ENCODE results near the gene RHOU. TPM values are rescaled to one million over a fixed set of nuclear protein-coding genes. Genes with fewer than 3 reads are reported as not detected.

Gene RHOU
- polyA plus RNA-seq, 2 of the 4 experiments (the other 2 are of a cell fraction), result 11.5 to 14.7 TPM

DNA sequence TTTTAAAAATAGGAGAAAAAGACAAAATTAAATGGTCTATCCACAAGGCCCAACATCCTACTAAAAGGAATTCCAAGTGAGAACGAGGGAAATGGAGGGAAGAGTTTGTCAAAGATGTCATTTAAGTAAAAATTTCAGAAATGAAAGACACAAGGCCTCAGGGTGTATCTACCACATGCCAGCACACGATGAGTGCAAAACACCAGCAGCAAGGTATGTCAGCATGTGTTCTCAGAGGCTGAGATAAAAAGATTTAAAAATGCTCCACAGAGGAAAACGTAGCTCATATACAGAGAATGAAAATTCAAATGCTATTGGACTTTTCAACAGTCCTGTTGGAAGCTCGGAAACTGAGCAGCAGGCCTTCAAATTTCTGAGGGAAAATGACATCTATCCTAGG, 42.0 kb downstream of the RHOU start:
- no peak for FAIRE-seq

DNA sequence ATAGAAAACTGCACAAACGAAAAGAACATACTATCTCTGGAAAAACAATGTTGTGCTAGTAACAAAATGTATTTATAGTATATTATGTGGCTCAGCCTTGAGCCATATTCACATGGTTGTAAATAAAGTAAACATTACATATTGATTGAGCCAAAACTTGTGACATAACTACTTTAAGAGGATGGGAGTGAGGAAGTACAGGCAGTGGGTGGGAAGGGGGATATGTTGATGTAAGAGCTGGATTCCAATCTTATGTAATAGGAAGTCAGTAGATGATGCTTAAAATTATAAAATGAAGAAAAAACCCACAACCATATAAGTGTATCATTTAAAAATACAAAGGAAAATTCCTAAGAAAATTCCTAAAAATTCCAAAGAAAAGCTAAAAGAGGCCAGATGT, 42.7 kb downstream of the RHOU start:
- WGBS (ENCODE audit: missing lambda C conversion rate), result 63% methylated on average over 1 of the region's 1 CpG
- FAIRE-seq (no peak), DNase-seq (ENCODE audit: low read depth in 1 of 2, low spot score in 1 of 2) (no peak), ATAC-seq (no peak)
- H3K4me2 ChIP-seq, result no peak overlapping the region
- H3K4me3 ChIP-seq, result no peak overlapping the region
- peaks cover 10% of the 10 kb centered on the region for H3K4me1 ChIP-seq
- no peak overlapping the region for H3K27ac ChIP-seq
- ChIA-PET CTCF (interaction anchor here (0.9 to 1.1 kb wide), 2 partner anchors 20 to 44 kb away, joined by 3 read pairs; no protein-coding TSS in a partner anchor), POLR2A (no interaction called here)
- TF ChIP-seq EP300 (IDR thresholded peaks at IDR 0.05), result no peak
- TF ChIP-seq ZSCAN20 (CRISPR knock-in tag; IDR thresholded peaks at IDR 0.05), result no peak
- H3K9me3 ChIP-seq, result no peaks in the 10 kb centered on the region

More for the DNA sequence above, 42.0 kb downstream of the RHOU start:
- Histone ChIP-seq H3K4me1 (peaks cover 4% of the 10 kb centered on the region; the same call in 2 of the 3 replicates), H3K9me3 (no peaks in the 10 kb centered on the region), H3K27ac (no peak overlapping the region), H3K4me3 (no peak overlapping the region), H3K4me2 (no peak overlapping the region)
- ATAC-seq (no peak), DNase-seq (ENCODE audit: low read depth in 1 of 2, low spot score in 1 of 2) (no peak)
- TF ChIP-seq RNF2 (IDR thresholded peaks at IDR 0.05; ENCODE audit: borderline replicate concordance, low read depth) (no peak), FOXS1 (CRISPR knock-in tag; IDR thresholded peaks at IDR 0.05) (no peak), MYC (IDR thresholded peaks at IDR 0.05; ENCODE audit: borderline replicate concordance, low read length) (no peak), KDM1A (IDR thresholded peaks at IDR 0.05; ENCODE audit: low read depth) (no peak), CEBPB (IDR thresholded peaks at IDR 0.05) (no peak), MAFK (IDR thresholded peaks at IDR 0.05; ENCODE audit: partially characterized antibody) (no peak), ZSCAN20 (CRISPR knock-in tag; IDR thresholded peaks at IDR 0.05) (no peak)
- TF ChIP-seq, protein P1, sequence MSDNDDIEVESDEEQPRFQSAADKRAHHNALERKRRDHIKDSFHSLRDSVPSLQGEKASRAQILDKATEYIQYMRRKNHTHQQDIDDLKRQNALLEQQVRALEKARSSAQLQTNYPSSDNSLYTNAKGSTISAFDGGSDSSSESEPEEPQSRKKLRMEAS (IDR thresholded peaks at IDR 0.05), result no peak
- TF ChIP-seq, protein P2, sequence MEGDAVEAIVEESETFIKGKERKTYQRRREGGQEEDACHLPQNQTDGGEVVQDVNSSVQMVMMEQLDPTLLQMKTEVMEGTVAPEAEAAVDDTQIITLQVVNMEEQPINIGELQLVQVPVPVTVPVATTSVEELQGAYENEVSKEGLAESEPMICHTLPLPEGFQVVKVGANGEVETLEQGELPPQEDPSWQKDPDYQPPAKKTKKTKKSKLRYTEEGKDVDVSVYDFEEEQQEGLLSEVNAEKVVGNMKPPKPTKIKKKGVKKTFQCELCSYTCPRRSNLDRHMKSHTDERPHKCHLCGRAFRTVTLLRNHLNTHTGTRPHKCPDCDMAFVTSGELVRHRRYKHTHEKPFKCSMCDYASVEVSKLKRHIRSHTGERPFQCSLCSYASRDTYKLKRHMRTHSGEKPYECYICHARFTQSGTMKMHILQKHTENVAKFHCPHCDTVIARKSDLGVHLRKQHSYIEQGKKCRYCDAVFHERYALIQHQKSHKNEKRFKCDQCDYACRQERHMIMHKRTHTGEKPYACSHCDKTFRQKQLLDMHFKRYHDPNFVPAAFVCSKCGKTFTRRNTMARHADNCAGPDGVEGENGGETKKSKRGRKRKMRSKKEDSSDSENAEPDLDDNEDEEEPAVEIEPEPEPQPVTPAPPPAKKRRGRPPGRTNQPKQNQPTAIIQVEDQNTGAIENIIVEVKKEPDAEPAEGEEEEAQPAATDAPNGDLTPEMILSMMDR (IDR thresholded peaks at IDR 0.05), result no peak
- TF ChIP-seq, protein P3, sequence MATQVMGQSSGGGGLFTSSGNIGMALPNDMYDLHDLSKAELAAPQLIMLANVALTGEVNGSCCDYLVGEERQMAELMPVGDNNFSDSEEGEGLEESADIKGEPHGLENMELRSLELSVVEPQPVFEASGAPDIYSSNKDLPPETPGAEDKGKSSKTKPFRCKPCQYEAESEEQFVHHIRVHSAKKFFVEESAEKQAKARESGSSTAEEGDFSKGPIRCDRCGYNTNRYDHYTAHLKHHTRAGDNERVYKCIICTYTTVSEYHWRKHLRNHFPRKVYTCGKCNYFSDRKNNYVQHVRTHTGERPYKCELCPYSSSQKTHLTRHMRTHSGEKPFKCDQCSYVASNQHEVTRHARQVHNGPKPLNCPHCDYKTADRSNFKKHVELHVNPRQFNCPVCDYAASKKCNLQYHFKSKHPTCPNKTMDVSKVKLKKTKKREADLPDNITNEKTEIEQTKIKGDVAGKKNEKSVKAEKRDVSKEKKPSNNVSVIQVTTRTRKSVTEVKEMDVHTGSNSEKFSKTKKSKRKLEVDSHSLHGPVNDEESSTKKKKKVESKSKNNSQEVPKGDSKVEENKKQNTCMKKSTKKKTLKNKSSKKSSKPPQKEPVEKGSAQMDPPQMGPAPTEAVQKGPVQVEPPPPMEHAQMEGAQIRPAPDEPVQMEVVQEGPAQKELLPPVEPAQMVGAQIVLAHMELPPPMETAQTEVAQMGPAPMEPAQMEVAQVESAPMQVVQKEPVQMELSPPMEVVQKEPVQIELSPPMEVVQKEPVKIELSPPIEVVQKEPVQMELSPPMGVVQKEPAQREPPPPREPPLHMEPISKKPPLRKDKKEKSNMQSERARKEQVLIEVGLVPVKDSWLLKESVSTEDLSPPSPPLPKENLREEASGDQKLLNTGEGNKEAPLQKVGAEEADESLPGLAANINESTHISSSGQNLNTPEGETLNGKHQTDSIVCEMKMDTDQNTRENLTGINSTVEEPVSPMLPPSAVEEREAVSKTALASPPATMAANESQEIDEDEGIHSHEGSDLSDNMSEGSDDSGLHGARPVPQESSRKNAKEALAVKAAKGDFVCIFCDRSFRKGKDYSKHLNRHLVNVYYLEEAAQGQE (IDR thresholded peaks at IDR 0.05), result no peak
- TF ChIP-seq, protein P4, sequence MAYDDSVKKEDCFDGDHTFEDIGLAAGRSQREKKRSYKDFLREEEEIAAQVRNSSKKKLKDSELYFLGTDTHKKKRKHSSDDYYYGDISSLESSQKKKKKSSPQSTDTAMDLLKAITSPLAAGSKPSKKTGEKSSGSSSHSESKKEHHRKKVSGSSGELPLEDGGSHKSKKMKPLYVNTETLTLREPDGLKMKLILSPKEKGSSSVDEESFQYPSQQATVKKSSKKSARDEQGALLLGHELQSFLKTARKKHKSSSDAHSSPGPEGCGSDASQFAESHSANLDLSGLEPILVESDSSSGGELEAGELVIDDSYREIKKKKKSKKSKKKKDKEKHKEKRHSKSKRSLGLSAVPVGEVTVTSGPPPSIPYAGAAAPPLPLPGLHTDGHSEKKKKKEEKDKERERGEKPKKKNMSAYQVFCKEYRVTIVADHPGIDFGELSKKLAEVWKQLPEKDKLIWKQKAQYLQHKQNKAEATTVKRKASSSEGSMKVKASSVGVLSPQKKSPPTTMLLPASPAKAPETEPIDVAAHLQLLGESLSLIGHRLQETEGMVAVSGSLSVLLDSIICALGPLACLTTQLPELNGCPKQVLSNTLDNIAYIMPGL (CRISPR knock-in tag; IDR thresholded peaks at IDR 0.05; ENCODE audit: borderline replicate concordance), result no peak
- TF ChIP-seq, protein P5, sequence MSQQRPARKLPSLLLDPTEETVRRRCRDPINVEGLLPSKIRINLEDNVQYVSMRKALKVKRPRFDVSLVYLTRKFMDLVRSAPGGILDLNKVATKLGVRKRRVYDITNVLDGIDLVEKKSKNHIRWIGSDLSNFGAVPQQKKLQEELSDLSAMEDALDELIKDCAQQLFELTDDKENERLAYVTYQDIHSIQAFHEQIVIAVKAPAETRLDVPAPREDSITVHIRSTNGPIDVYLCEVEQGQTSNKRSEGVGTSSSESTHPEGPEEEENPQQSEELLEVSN (IDR thresholded peaks at IDR 0.05; ENCODE audit: borderline replicate concordance, low read depth), result no peak
- ChIA-PET CTCF (no interaction called here), POLR2A (no interaction called here)
- WGBS (ENCODE audit: missing lambda C conversion rate), result 55% methylated on average over 4 of the region's 4 CpGs

DNA sequence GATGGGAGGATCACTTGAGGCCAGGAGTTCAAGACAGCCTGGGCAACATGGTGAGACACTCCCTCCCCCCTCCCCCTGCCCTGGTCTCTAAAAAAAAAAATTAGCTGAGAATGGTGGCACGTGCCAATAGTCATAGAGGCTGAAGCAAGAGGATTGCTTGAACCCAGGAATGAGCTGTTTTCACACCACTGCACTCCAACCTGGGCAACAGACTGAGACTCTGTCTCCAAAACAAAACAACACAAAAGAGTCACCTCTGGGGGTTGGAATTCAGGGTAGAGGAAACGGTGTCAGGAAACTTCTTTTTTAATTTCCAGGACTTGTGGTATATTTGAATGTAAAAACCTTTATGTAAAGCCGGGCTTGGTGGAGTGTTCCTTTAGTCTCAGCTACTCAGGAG, 43.2 kb downstream of the RHOU start:
- Histone ChIP-seq H3K9me3 (no peaks in the 10 kb centered on the region), H3K4me2 (no peak overlapping the region), H3K4me3 (no peak overlapping the region), H3K4me1 (peaks cover 15% of the 10 kb centered on the region), H3K27ac (no peak overlapping the region)
- ChIA-PET CTCF (interaction anchor here (0.9 to 1.1 kb wide), 2 partner anchors 20 to 44 kb away, joined by 3 read pairs; no protein-coding TSS in a partner anchor), POLR2A (no interaction called here)
- DNase-seq (ENCODE audit: low read depth in 1 of 2, low spot score in 1 of 2), result no peak
- 78% methylated on average over 3 of the region's 3 CpGs for WGBS (ENCODE audit: missing lambda C conversion rate)
- ATAC-seq, result no peak
- FAIRE-seq, result no peak
- no peak for TF ChIP-seq KDM5A (IDR thresholded peaks at IDR 0.05)
- no peak for TF ChIP-seq HOXA7 (CRISPR knock-in tag; IDR thresholded peaks at IDR 0.05)
- TF ChIP-seq, protein P1 (IDR thresholded peaks at IDR 0.05), result no peak
- no peak for TF ChIP-seq TFCP2L1 (CRISPR knock-in tag; IDR thresholded peaks at IDR 0.05)
- TF ChIP-seq, protein P6, sequence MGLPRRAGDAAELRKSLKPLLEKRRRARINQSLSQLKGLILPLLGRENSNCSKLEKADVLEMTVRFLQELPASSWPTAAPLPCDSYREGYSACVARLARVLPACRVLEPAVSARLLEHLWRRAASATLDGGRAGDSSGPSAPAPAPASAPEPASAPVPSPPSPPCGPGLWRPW (IDR thresholded peaks at IDR 0.05), result no peak
- TF ChIP-seq, protein P7, sequence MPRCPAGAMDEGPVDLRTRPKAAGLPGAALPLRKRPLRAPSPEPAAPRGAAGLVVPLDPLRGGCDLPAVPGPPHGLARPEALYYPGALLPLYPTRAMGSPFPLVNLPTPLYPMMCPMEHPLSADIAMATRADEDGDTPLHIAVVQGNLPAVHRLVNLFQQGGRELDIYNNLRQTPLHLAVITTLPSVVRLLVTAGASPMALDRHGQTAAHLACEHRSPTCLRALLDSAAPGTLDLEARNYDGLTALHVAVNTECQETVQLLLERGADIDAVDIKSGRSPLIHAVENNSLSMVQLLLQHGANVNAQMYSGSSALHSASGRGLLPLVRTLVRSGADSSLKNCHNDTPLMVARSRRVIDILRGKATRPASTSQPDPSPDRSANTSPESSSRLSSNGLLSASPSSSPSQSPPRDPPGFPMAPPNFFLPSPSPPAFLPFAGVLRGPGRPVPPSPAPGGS (IDR thresholded peaks at IDR 0.05), result no peak
- TF ChIP-seq NR3C1 (IDR thresholded peaks at IDR 0.05), result no peak
- no peak for TF ChIP-seq TP53 (CRISPR knock-in tag; IDR thresholded peaks at IDR 0.05)
- no peak for TF ChIP-seq ZSCAN20 (CRISPR knock-in tag; IDR thresholded peaks at IDR 0.05)
- TF ChIP-seq, protein P8, sequence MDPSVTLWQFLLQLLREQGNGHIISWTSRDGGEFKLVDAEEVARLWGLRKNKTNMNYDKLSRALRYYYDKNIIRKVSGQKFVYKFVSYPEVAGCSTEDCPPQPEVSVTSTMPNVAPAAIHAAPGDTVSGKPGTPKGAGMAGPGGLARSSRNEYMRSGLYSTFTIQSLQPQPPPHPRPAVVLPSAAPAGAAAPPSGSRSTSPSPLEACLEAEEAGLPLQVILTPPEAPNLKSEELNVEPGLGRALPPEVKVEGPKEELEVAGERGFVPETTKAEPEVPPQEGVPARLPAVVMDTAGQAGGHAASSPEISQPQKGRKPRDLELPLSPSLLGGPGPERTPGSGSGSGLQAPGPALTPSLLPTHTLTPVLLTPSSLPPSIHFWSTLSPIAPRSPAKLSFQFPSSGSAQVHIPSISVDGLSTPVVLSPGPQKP (IDR thresholded peaks at IDR 0.05; ENCODE audit: low read depth, low read length), result no peak
- no peak for TF ChIP-seq SMC3 (IDR thresholded peaks at IDR 0.05)
- no peak for TF ChIP-seq JUNB (IDR thresholded peaks at IDR 0.05)

All from A549 (cell line).